ENCODE measurements around the gene TBC1D7. TPM values are rescaled to one million over a fixed set of nuclear protein-coding genes. Genes with fewer than 3 reads are reported as not detected.

Gene TBC1D7
- total RNA-seq, 2 experiments from 2014 or later: 19.0 to 23.5 TPM

DNA sequence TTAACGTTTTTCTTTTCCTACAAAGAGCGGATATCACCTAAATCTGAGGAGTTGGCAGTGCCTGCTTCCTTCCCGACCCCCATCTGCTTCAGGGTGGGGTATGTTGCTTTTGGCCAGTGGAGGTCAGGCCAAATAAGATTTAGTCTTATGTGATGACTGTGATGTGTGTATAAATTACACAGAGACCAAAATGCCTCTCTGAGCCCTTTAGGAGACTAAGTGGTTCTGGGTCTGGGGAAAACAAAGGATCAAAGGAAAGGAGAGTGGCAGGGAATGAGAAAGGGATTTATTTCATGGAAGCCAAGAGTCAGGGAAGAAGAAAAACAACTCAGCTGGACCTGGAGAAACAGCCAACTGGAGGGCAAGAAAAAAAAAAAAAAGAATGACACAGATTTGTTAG lies 39.1 kb upstream of the TBC1D7 start:
- POLR2A ChIA-PET: no interaction called here
- H3K9me3 Mint-ChIP-seq: no peaks in the 10 kb centered on the region
- H3K4me1 Mint-ChIP-seq: no peaks in the 10 kb centered on the region
- DNase-seq (no peak), ATAC-seq (ENCODE audit: low read depth) (no peak)
- H3K27me3 Mint-ChIP-seq: peaks cover 5% of the 10 kb centered on the region
- no peak overlapping the region for H3K4me3 Mint-ChIP-seq
- peaks cover 8% of the 10 kb centered on the region for H3K36me3 Mint-ChIP-seq
- H3K27ac Mint-ChIP-seq: no peak overlapping the region

DNA sequence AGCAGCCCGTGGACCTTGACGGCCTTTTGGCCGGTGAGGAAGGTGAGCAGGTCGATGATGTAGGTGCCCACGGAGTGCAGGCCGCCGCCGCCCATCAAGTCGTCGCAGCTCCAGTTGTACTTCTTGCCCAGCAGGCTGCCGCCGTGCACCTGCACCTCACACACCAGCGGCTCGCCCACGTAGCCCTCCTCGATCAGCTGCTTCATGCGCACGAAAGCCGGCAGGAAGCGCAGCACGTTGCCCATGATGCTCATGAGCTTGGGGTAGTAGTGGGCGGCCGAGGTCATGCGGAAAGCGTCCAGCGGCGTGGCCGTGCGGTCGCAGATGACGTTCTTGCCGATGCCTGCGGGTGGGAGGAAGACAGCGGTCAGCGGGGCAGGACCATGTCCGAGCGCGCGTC lies 37.0 kb upstream of the TBC1D7 start:
- ATAC-seq (ENCODE audit: low read depth) (no peak), DNase-seq (no peak)
- Mint-ChIP-seq H3K9me3 (no peaks in the 10 kb centered on the region), H3K4me3 (no peak overlapping the region), H3K36me3 (peaks cover 7% of the 10 kb centered on the region), H3K27ac (no peak overlapping the region), H3K27me3 (peaks cover 3% of the 10 kb centered on the region), H3K4me1 (peaks cover 8% of the 10 kb centered on the region)
- POLR2A ChIA-PET: no interaction called here

DNA sequence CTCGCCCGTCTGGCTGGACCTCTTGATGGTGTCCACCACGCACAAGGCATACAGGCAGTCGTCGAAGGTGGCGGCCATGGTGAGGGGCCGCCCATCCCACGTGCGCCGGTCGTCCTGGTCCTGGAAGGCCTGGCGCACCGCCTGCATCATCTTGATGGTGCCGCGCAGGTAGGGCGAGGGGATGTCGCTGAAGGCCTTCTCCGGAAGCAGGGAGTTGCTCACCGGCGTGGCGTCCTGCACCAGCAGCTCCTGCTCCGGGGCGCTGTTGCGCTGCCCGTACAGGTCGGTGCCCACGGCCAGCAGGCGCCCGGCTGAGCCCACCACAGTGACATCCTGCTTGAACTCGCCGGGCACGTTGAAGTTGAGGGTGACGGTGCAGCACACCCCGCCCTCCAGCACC lies 36.5 kb upstream of the TBC1D7 start:
- POLR2A ChIA-PET: no interaction called here
- Mint-ChIP-seq H3K4me3 (no peak overlapping the region), H3K27me3 (peaks cover 3% of the 10 kb centered on the region), H3K4me1 (peaks cover 13% of the 10 kb centered on the region), H3K36me3 (peaks cover 10% of the 10 kb centered on the region), H3K27ac (no peak overlapping the region), H3K9me3 (no peaks in the 10 kb centered on the region)
- no peak for DNase-seq
- ATAC-seq (ENCODE audit: low read depth): no peak

DNA sequence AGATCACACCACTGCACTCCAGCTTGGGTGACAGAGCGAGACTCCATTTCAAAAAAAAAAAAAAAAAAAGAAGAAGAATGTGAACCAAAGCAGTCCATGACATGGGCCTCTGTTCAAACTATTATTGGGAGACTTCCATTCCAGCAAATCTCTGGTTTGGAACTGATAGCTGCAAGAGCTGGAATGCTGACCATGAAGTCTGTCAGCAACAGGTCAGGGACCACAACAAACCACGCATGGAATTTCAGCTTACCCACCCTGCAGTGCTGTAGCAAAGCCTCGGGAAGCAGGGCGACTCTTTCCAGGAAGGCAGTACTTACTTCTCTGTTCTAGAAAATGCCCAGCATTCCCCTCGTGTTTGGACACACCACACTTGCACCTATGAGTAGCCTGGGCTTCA lies 34.1 kb upstream of the TBC1D7 start:
- peaks cover 17% of the 10 kb centered on the region for H3K4me1 Mint-ChIP-seq
- peaks cover 10% of the 10 kb centered on the region for H3K36me3 Mint-ChIP-seq
- DNase-seq (no peak), ATAC-seq (ENCODE audit: low read depth) (no peak)
- POLR2A ChIA-PET: no interaction called here
- no peak overlapping the region for H3K4me3 Mint-ChIP-seq
- no peaks in the 10 kb centered on the region for H3K9me3 Mint-ChIP-seq
- no peak overlapping the region for H3K27ac Mint-ChIP-seq
- H3K27me3 Mint-ChIP-seq: peaks cover 2% of the 10 kb centered on the region

DNA sequence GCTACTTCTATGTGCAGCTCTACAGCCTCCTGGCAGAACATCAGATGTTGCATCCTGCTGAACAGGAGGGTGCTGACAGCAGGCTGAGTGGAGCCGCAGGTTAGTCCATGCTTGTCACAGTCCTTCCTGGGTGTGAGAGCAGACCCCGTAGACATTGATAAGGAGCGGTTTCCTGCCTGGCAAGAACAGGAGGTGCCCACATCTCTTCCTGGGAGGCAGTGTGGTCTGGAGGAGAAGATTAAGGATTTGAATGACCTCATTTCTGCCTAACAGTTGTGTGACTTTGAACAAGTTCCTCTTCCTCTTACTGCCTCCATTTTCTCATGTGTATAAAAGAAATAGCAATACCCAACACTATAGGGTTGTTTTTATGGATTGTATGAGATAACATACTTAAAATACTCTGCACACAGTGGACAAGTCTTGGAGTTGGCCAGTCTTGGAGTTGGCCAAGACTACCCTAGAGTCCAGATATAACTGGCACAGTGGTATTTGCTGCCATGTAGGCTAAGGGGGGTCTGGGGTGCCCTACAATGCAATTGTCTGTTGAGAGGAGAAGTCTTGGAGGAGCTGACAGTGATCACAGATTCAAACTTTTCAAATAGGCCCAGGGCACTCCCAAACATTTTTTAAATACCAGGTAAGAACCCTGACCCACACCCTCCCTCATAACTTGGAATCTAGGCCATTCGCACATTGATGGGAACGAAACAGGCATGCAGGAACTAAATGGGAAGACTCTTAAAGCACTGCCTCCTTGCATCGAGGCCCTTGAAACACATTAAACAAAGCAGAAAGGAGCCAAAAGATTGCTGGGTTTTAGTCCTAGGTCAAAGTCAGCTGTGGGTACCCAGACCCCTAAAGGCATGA lies 32.6 kb upstream of the TBC1D7 start:
- no peaks in the 10 kb centered on the region for H3K9me3 Mint-ChIP-seq
- H3K36me3 Mint-ChIP-seq: peaks cover 10% of the 10 kb centered on the region
- no peak overlapping the region for H3K4me3 Mint-ChIP-seq
- POLR2A ChIA-PET: interaction anchor here (1.6 kb wide), 1 partner anchor 125 kb away, joined by 6 read pairs; no protein-coding TSS in a partner anchor
- H3K4me1 Mint-ChIP-seq: peaks cover 31% of the 10 kb centered on the region
- ATAC-seq (ENCODE audit: low read depth) (no peak), DNase-seq (no peak)
- peak overlapping the region; percentile 43 for H3K27ac Mint-ChIP-seq
- H3K27me3 Mint-ChIP-seq: no peaks in the 10 kb centered on the region

DNA sequence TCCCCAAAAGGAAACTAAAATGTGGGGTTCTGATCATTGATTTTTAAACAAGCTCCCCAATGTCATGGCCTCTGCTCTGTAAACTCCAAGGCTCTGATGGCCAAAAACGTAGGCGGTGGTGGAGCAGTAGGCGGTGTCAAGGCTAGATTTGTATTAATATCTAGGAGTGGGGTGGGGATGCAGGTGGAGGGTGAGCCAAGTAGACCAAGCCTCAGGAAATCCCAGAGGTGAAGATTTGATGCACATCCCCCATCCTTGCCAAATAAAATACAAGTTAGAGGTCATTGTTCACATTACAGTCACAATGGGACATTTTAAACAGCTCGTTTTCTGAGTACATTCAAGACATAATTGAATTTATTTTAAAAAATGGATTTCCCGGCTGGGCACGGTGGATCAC lies 30.9 kb upstream of the TBC1D7 start:
- H3K36me3 Mint-ChIP-seq: peaks cover 8% of the 10 kb centered on the region
- no peak overlapping the region for H3K4me3 Mint-ChIP-seq
- ATAC-seq (ENCODE audit: low read depth) (no peak), DNase-seq (no peak)
- H3K27ac Mint-ChIP-seq: peak overlapping the region; percentile 6
- H3K4me1 Mint-ChIP-seq: peaks cover 47% of the 10 kb centered on the region
- H3K9me3 Mint-ChIP-seq: no peaks in the 10 kb centered on the region
- POLR2A ChIA-PET: interaction anchor here (1.6 kb wide), 1 partner anchor 126 kb away, joined by 6 read pairs; no protein-coding TSS in a partner anchor
- no peaks in the 10 kb centered on the region for H3K27me3 Mint-ChIP-seq

DNA sequence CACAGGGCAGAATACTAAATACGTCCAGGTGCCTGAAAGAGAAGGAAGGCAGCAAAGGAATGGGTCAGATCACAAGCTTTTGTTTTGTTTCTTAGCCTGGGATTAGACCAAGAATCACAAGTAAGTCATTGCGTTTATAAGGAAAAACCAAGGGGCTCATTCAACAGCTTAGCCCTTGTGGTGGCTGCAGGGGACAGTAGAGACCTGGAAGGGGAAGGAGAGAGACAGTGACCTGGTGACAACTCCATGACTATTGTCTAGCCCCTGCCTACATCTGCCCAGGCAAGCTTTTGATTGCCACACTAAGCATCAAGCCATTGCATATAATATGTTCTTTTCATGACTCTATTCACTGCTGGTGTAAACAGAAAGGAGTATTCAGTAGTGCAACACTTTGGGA lies 30.2 kb upstream of the TBC1D7 start:
- Mint-ChIP-seq H3K27ac (peak overlapping the region; percentile 19), H3K27me3 (no peaks in the 10 kb centered on the region), H3K36me3 (peaks cover 8% of the 10 kb centered on the region), H3K4me1 (peaks cover 53% of the 10 kb centered on the region), H3K4me3 (no peak overlapping the region), H3K9me3 (no peaks in the 10 kb centered on the region)
- no peak for DNase-seq
- POLR2A ChIA-PET: no interaction called here
- ATAC-seq (ENCODE audit: low read depth): no peak

DNA sequence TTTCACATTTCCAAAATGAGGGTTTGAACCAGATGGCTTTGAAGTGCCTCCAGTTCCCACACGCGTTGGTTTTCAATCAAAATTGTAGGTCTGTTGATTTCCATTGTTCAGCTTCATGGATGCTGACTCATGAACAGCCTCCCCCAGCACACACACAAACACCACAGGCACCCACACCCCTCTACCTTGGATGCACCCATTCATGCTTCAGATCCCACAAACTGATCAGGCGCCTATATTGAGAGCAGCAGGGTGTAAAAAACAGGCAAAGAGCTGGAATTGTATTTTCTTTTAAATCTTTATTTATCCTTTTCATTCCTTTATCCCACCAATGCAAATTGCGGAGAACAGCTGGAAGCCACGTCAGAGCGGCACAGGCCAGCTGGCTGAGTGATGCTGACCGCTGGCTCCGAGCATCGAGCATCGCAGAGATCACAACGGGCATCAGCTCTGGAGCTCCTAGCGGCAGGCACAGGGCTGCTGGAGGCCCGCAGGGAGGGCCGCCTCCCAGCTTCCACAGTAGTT lies 29.3 kb upstream of the TBC1D7 start:
- peak overlapping the region; percentile 98 for H3K27ac Mint-ChIP-seq
- POLR2A ChIA-PET: interaction anchor here (0.7 to 1.8 kb wide), 3 partner anchors 15 to 128 kb away, joined by 3 to 4 read pairs (median 3); no protein-coding TSS in a partner anchor

DNA sequence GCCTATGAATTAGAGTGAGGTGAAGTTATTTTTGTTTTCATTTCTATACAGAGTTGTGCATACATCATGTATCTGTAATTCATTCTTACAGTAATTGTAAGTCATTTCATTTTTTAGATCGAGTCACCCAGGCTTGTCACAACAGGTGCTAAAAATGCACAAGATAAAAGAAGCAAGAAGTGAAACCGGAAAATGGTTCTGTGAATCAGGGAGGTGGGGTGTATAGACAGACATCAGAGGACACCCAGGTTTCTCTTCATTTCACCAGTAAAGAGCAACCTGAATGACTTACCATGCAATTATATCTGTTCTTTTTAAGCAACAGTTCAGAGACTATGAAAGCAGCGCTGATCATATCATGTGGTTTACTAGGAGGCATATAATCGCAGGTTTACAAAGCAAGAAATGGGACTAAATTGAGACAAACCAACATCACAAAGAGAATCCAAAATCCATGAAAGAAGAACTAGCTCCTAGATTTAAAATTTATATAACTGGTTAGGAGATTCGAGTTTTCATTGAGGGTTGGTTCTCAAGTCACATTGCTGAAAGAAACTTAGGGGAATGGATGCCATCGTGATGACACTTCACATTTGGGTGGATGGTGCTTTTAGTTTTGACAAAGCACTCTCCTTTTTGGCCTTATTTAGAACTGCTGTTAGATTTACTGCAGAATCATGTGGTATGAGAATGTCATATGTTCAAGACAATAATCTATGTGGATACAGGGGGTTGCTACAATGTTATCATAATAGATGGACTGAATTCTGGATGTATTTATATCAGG lies 27.9 kb upstream of the TBC1D7 start:
- no peak for DNase-seq
- Mint-ChIP-seq H3K27ac (peak overlapping the region; percentile 98), H3K27me3 (no peaks in the 10 kb centered on the region), H3K36me3 (peaks cover 5% of the 10 kb centered on the region), H3K9me3 (peaks cover 1% of the 10 kb centered on the region), H3K4me1 (peaks cover 55% of the 10 kb centered on the region), H3K4me3 (peak overlapping the region; percentile 86)
- peak; percentile 86 for ATAC-seq (ENCODE audit: low read depth)
- POLR2A ChIA-PET: interaction anchor here (0.6 to 2.3 kb wide), 10 partner anchors 19 to 354 kb away, joined by 3 to 9 read pairs (median 5); partner anchors contain the start of genes SIRT5 and TBC1D7

More for the DNA sequence above, 29.3 kb upstream of the TBC1D7 start:
- H3K4me1 Mint-ChIP-seq: peaks cover 55% of the 10 kb centered on the region
- no peak overlapping the region for H3K4me3 Mint-ChIP-seq
- H3K27me3 Mint-ChIP-seq: no peaks in the 10 kb centered on the region
- DNase-seq (no peak), ATAC-seq (ENCODE audit: low read depth) (no peak)
- peaks cover 5% of the 10 kb centered on the region for H3K36me3 Mint-ChIP-seq
- H3K9me3 Mint-ChIP-seq: no peaks in the 10 kb centered on the region

DNA sequence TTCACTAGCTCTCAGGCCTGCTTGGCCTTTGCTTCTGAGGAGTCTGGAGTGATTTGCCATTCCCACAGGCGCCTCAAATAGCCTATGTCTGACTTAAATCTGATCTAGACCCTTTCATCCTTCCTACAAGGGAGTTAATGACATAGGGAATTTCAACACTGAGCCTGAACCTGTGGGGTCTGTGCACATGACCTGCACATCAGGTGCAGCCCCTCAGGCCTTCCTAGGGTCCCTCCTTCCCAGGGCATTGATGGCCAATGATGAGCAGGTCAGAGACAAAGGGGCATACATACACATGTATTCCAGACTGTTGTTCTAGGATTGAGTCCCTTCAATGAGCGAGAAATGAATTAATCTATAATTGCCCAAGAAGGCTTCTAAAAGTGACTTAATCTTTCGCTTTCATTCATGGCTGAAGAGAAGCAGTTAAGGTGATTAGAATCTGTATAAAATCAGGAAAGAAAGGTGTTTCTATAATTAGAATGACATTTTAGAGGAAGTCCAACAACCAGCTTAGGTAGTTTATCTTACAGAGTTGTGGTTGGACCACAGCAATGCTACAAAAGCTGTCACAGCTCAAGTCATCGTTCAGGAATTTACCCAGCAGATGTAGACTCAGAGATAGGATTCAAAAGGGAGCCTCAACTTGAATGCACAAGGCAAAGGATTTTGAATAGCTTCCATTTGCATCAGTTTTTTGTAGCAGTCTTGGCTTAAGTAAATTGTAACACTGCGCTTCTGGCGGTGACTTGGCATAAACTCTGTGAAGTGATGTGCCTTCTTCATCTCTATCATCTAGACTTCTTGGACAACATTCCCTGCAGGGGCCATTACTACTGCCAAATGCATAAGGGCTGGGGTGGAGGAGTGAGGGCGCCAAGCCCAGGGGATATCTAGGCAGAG lies 27.0 kb upstream of the TBC1D7 start:
- H3K36me3 Mint-ChIP-seq: peaks cover 4% of the 10 kb centered on the region
- H3K4me3 Mint-ChIP-seq: peak overlapping the region; percentile 86
- H3K27me3 Mint-ChIP-seq: no peaks in the 10 kb centered on the region
- peaks cover 47% of the 10 kb centered on the region for H3K4me1 Mint-ChIP-seq
- ATAC-seq (ENCODE audit: low read depth) (peak; percentile 60), DNase-seq (peak; percentile 39)
- H3K9me3 Mint-ChIP-seq: peaks cover 1% of the 10 kb centered on the region
- H3K27ac Mint-ChIP-seq: peak overlapping the region; percentile 98
- POLR2A ChIA-PET: interaction anchor here (0.6 to 2.3 kb wide), 8 partner anchors 18 to 355 kb away, joined by 3 to 9 read pairs (median 6); partner anchors contain the start of genes SIRT5 and TBC1D7

DNA sequence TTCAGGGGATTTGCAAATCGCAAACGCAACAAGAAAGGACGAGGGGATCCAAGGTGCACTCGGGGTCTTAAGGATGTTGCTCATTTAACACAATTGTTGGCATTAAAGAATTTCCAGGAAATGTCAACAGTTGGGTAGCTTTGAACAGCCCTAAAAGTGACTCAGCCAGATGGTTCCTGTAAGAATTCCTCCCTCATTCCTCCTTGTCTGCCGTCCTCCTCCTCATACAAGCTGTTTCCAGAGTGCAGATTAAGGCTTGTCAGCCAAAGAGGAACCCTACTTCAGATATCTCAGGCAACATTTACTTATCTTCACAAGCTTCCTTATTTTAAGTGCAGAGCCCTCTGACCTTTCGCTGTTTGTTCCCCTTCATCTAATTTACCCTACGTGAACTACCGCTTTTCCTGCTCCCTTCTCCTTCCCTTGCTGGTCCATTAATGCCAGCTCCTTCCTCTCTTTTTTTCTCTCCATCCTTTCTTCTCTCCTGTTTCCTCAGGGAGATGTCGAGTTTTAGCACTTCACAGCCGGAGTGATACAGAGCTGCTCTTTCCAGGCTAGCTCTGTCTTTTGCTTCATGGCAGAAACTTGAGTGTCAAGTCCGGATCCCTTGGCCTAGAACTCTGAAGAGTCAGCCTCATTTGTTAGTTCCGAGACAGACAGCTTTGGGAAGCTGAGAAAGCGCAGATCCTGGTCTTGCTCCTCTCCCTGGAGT lies 26.1 kb upstream of the TBC1D7 start:
- DNase-seq (no peak), ATAC-seq (ENCODE audit: low read depth) (no peak)
- H3K27ac Mint-ChIP-seq: peak overlapping the region; percentile 98
- H3K9me3 Mint-ChIP-seq: peaks cover 1% of the 10 kb centered on the region
- H3K4me3 Mint-ChIP-seq: peak overlapping the region; percentile 86
- peaks cover 2% of the 10 kb centered on the region for H3K36me3 Mint-ChIP-seq
- peaks cover 42% of the 10 kb centered on the region for H3K4me1 Mint-ChIP-seq
- POLR2A ChIA-PET: interaction anchor here (0.9 to 2.3 kb wide), 4 partner anchors 17 to 220 kb away, joined by 3 to 7 read pairs (median 6); partner anchors contain the start of genes SIRT5 and TBC1D7
- H3K27me3 Mint-ChIP-seq: no peaks in the 10 kb centered on the region

DNA sequence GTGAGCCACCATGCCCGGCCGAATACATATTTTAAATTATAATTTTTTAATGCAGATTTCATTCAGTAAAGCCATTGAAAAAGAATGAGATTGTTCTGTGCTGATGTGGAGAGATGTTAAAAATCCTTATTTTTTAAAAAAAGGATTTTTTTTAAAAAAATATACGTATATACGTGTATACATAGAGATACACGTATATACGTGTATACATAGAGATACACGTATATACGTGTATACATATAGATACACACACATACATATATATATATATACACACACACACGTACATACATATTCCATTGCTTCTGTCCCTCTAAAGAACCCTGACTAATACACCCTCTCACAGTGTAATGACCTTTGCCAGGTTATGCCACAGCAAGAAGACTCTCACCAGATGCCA lies 23.8 kb upstream of the TBC1D7 start:
- Mint-ChIP-seq H3K4me1 (peaks cover 36% of the 10 kb centered on the region), H3K9me3 (peaks cover 1% of the 10 kb centered on the region), H3K36me3 (peaks cover 2% of the 10 kb centered on the region), H3K27me3 (no peaks in the 10 kb centered on the region), H3K4me3 (no peak overlapping the region), H3K27ac (no peak overlapping the region)
- POLR2A ChIA-PET: no interaction called here
- ATAC-seq (ENCODE audit: low read depth) (no peak), DNase-seq (no peak)
